GM12878 (cell line): ENCODE data around the gene NACA.
"Not testable (repeated sequence)": the region's sequence is repeated elsewhere in the genome, so short reads cannot be mapped to it uniquely, and the experiment has no call there.

ENCODE experiments used
- PML ChIP-seq: IDR thresholded peaks from 2 replicates; pipeline ENCODE4 v1.6.1; 2012; ENCODE audit warnings: low read length, inconsistent platforms
- SRF ChIP-seq, 2 experiments: IDR thresholded peaks; 2 replicates each; pipeline ENCODE4 v1.6.1; 2011; ENCODE audit warnings: low read depth in 2 of 2, low read length in 2 of 2, mild to moderate bottlenecking in 1 of 2, moderate library complexity in 1 of 2
- TF ChIP-seq, protein P1 (sequence below): IDR thresholded peaks from 2 replicates; pipeline ENCODE4 v1.6.1; 2012; ENCODE audit warnings: mild to moderate bottlenecking, low read depth, low read length

DNA sequence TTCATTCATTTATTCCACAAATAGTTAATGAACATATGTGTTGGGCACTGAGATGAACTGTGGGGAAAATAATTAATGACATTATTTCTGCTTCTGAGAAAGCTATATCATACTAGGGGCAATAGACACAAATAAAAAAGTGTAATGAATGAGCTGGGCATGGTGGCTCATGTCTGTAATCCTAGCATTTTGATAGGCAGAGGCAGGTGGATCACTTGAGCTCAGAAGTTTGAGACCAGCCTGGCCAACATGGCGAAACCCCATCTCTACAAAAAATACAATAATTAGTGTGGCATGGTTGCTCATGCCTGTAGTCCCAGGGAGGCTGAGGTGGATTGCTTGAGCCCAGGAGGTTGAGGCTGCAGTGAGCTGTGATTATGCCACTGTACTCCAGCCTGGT is 32.9 kb upstream of the NACA start:
- not testable (repeated sequence) for TF ChIP-seq SRF (IDR thresholded peaks at IDR 0.05; ENCODE audit: low read depth in 2 of 2, low read length in 2 of 2); PML
- TF ChIP-seq, protein P1, sequence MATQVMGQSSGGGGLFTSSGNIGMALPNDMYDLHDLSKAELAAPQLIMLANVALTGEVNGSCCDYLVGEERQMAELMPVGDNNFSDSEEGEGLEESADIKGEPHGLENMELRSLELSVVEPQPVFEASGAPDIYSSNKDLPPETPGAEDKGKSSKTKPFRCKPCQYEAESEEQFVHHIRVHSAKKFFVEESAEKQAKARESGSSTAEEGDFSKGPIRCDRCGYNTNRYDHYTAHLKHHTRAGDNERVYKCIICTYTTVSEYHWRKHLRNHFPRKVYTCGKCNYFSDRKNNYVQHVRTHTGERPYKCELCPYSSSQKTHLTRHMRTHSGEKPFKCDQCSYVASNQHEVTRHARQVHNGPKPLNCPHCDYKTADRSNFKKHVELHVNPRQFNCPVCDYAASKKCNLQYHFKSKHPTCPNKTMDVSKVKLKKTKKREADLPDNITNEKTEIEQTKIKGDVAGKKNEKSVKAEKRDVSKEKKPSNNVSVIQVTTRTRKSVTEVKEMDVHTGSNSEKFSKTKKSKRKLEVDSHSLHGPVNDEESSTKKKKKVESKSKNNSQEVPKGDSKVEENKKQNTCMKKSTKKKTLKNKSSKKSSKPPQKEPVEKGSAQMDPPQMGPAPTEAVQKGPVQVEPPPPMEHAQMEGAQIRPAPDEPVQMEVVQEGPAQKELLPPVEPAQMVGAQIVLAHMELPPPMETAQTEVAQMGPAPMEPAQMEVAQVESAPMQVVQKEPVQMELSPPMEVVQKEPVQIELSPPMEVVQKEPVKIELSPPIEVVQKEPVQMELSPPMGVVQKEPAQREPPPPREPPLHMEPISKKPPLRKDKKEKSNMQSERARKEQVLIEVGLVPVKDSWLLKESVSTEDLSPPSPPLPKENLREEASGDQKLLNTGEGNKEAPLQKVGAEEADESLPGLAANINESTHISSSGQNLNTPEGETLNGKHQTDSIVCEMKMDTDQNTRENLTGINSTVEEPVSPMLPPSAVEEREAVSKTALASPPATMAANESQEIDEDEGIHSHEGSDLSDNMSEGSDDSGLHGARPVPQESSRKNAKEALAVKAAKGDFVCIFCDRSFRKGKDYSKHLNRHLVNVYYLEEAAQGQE, result not testable (repeated sequence)
